Common myeloid progenitor, CD34-positive (primary cell): Measurements from ENCODE around the gene INPP4B.

Experiments
- CTCF ChIA-PET: fragments of 350-600 bp; sonication (Branson Sonifier 250); formaldehyde crosslinking; loops from one replicate; lab custom pipeline; 2021; ENCODE audit warnings: antibody characterized with exemption; lab: Charles Lee
- POLR2A ChIA-PET: fragments of 350-600 bp; sonication (Branson Sonifier 250); formaldehyde crosslinking; loops from one replicate; lab custom pipeline; 2021; ENCODE audit warnings: antibody characterized with exemption; lab: Charles Lee
- DNase-seq, 3 donors: peaks; one replicate each; pipeline versions ENCODE4 v3.0.0 to v3.0.0-alpha.2; 2013
- H3K27ac ChIP-seq, 2 experiments: 1 replicate in 1 of 2; 2 replicates in 1 of 2; pipeline ENCODE4 v1.7.0; 2013; ENCODE audit warnings: inconsistent platforms in 2 of 2, low read length in 2 of 2, mild to moderate bottlenecking in 2 of 2, low read depth in 1 of 2, moderate library complexity in 1 of 2; ENCODE audit not compliant: severe bottlenecking in 2 of 2, insufficient read depth in 1 of 2, poor library complexity in 1 of 2
- H3K27me3 ChIP-seq, 5 experiments: replicated peaks in 2 of 5; 1 replicate in 3 of 5; 2 replicates in 2 of 5; pipeline versions ENCODE4 v1.6.1 to v1.7.0; 2013; ENCODE audit warnings: low read length in 4 of 5, mild to moderate bottlenecking in 2 of 5, moderate library complexity in 2 of 5, inconsistent platforms in 1 of 5; ENCODE audit not compliant: insufficient read depth in 5 of 5, control insufficient read depth in 4 of 5
- H3K36me3 ChIP-seq, 4 experiments: 1 replicate in 2 of 4; 2 replicates in 2 of 4; pipeline versions ENCODE4 v1.6.1 to v1.7.0; 2013; ENCODE audit warnings: low read length in 3 of 4, control low read depth in 1 of 4, mild to moderate bottlenecking in 1 of 4; ENCODE audit not compliant: control insufficient read depth in 4 of 4, insufficient read depth in 4 of 4
- H3K4me1 ChIP-seq, 4 experiments: 1 replicate in 3 of 4; 2 replicates in 1 of 4; pipeline versions ENCODE4 v1.6.1 to v1.7.1; 2013; ENCODE audit warnings: low read length in 3 of 4, mild to moderate bottlenecking in 3 of 4, control low read depth in 1 of 4, inconsistent platforms in 1 of 4, moderate library complexity in 1 of 4; ENCODE audit not compliant: control insufficient read depth in 4 of 4, insufficient read depth in 4 of 4; ENCODE audit errors: control extremely low read depth in 1 of 4
- H3K4me3 ChIP-seq, 7 experiments: 1 replicate in 4 of 7; 2 replicates in 3 of 7; pipeline versions ENCODE4 v1.5.1 to v1.7.0; 2013; ENCODE audit warnings: mild to moderate bottlenecking in 7 of 7, low read length in 6 of 7, moderate library complexity in 6 of 7, inconsistent platforms in 2 of 7, low read depth in 2 of 7, control low read depth in 1 of 7; ENCODE audit not compliant: insufficient read depth in 4 of 7, control insufficient read depth in 1 of 7; ENCODE audit errors: extremely low read depth in 1 of 7
- H3K9me3 ChIP-seq, 5 experiments: 1 replicate in 4 of 5; 2 replicates in 1 of 5; pipeline versions ENCODE4 v1.6.1 to v1.7.1; 2013; ENCODE audit warnings: low read length in 4 of 5, mild to moderate bottlenecking in 2 of 5, inconsistent platforms in 1 of 5, low read depth in 1 of 5, moderate library complexity in 1 of 5; ENCODE audit not compliant: control insufficient read depth in 4 of 5, insufficient read depth in 2 of 5; ENCODE audit errors: control extremely low read depth in 1 of 5
- WGBS: methylation state at CpG from one replicate; pipeline ENCODE4 v1.1.5; 2013; ENCODE audit not compliant: insufficient coverage; 5-methylcytosine and 5-hydroxymethylcytosine counted together

INPP4B gene

GRCh38 chr4:142427456-142427855 is 418.6 kb downstream of the INPP4B start:
- ChIA-PET CTCF (no interaction called here), POLR2A (interaction anchor here (1.1 kb wide), 1 partner anchor 8 kb away, joined by 3 read pairs; no protein-coding TSS in a partner anchor)
- Histone ChIP-seq H3K27me3 (no peaks in the 10 kb centered on the region), H3K4me1 (peaks cover 0 to 12% (median 5%) of the 10 kb centered on the region in 4 experiments), H3K4me3 (no peak overlapping the region), H3K9me3 (no peaks in the 10 kb centered on the region), H3K27ac (no peak overlapping the region), H3K36me3 (peaks cover 0 to 4% (median under 1%) of the 10 kb centered on the region in 4 experiments)
- no peak for DNase-seq
- no CpG with 5 or more reads among the region's 1 CpG for WGBS

GRCh38 chr4:142423861-142424260 is 422.2 kb downstream of the INPP4B start:
- ChIA-PET POLR2A (no interaction called here), CTCF (no interaction called here)
- Histone ChIP-seq H3K4me3 (no peak overlapping the region), H3K36me3 (no peaks in the 10 kb centered on the region), H3K4me1 (peaks cover 0 to 12% (median 5%) of the 10 kb centered on the region in 4 experiments), H3K9me3 (no peaks in the 10 kb centered on the region), H3K27me3 (no peaks in the 10 kb centered on the region), H3K27ac (no peak overlapping the region)
- DNase-seq, result no peak
- no CpG with 5 or more reads among the region's 2 CpGs for WGBS

- WGBS, result 83% methylated on average over 2 of the region's 3 CpGs
Observed at GRCh38 chr4:142420311-142421095, 425.6 kb downstream of the INPP4B start.

GRCh38 chr4:142419712-142420111 is 426.4 kb downstream of the INPP4B start:
- POLR2A ChIA-PET, result interaction anchor here (1.0 kb wide), 1 partner anchor 8 kb away, joined by 3 read pairs; no protein-coding TSS in a partner anchor
- no peak for DNase-seq
- Histone ChIP-seq H3K4me1 (peaks cover 0 to 10% (median 5%) of the 10 kb centered on the region in 4 experiments), H3K4me3 (no peak overlapping the region), H3K27ac (no peak overlapping the region), H3K36me3 (peaks cover 0 to 3% (median 0%) of the 10 kb centered on the region in 4 experiments), H3K9me3 (no peaks in the 10 kb centered on the region), H3K27me3 (no peaks in the 10 kb centered on the region)
- CTCF ChIA-PET, result interaction anchor here (0.6 to 0.9 kb wide), 2 partner anchors 14 to 15 kb away, joined by 3 read pairs; no protein-coding TSS in a partner anchor
- 100% methylated on average over 1 of the region's 1 CpG for WGBS

More at GRCh38 chr4:142420311-142421095, 425.6 kb downstream of the INPP4B start:
- H3K27me3 ChIP-seq, result no peaks in the 10 kb centered on the region
- no peak overlapping the region for H3K27ac ChIP-seq
- H3K36me3 ChIP-seq, result peaks cover 0 to 3% (median 0%) of the 10 kb centered on the region in 4 experiments
- POLR2A ChIA-PET, result no interaction called here
- CTCF ChIA-PET, result interaction anchor here (1.0 to 1.9 kb wide), 2 partner anchors 17 to 63 kb away, joined by 3 to 5 read pairs; no protein-coding TSS in a partner anchor
- H3K9me3 ChIP-seq, result no peaks in the 10 kb centered on the region
- DNase-seq, result peak in 2 of 3 donors; percentile 41 to 67
- H3K4me3 ChIP-seq, result no peak overlapping the region
- peaks cover 0 to 12% (median 5%) of the 10 kb centered on the region in 4 experiments for H3K4me1 ChIP-seq

- no peak overlapping the region for H3K4me3 ChIP-seq
- ChIA-PET POLR2A (no interaction called here), CTCF (interaction anchor here (1.1 to 1.4 kb wide), 2 partner anchors 13 to 89 kb away, joined by 3 to 4 read pairs; no protein-coding TSS in a partner anchor)
- H3K36me3 ChIP-seq, result peaks cover 0 to 3% (median 0%) of the 10 kb centered on the region in 4 experiments
- no peak for DNase-seq
- H3K9me3 ChIP-seq, result no peaks in the 10 kb centered on the region
- H3K27ac ChIP-seq, result no peak overlapping the region
- H3K27me3 ChIP-seq, result no peaks in the 10 kb centered on the region
- H3K4me1 ChIP-seq, result peaks cover 0 to 2% (median under 1%) of the 10 kb centered on the region in 4 experiments
- WGBS, result no CpG with 5 or more reads among the region's 2 CpGs
Observed at GRCh38 chr4:142418697-142419096, 427.4 kb downstream of the INPP4B start.

GRCh38 chr4:142416711-142417275 is 429.3 kb downstream of the INPP4B start:
- POLR2A ChIA-PET, result no interaction called here
- H3K27ac ChIP-seq, result no peak overlapping the region
- H3K4me1 ChIP-seq, result peaks cover 0 to 5% (median 2%) of the 10 kb centered on the region in 4 experiments
- DNase-seq, result peak in 1 of 3 donors; percentile 42
- H3K9me3 ChIP-seq, result no peaks in the 10 kb centered on the region
- peaks cover 0 to 3% (median 0%) of the 10 kb centered on the region in 4 experiments for H3K36me3 ChIP-seq
- H3K4me3 ChIP-seq, result no peak overlapping the region
- no peaks in the 10 kb centered on the region for H3K27me3 ChIP-seq
- WGBS, result 100% methylated on average over 2 of the region's 5 CpGs
- CTCF ChIA-PET, result interaction anchor here (1.4 kb wide), 1 partner anchor 29 kb away, joined by 3 read pairs; no protein-coding TSS in a partner anchor
